ENCODE measurements around the gene LNX1.

- TF ChIP-seq POLR2A (IDR thresholded peaks at IDR 0.05; ENCODE audit: low read depth) (no peak), POLR2AphosphoS5 (IDR thresholded peaks at IDR 0.05) (no peak)
These were observed 5.0 kb downstream of the LNX1 start for GRCh38 chr4:53586121-53586816.

All from esophagus muscularis mucosa (tissue), 2 donors.